Bronchial epithelial cell (primary cell): ENCODE data around the gene ELAPOR1. TPM values are rescaled to one million over a fixed set of nuclear protein-coding genes. Genes with fewer than 3 reads are reported as not detected.

Experiments used
- DNase-seq: peaks from one replicate; pipeline ENCODE4 v3.0.0-alpha.2; 2010; ENCODE audit warnings: low read depth
- FAIRE-seq: peaks from 2 replicates; lab custom pipeline; 2011; peaks lifted over from hg19 to GRCh38; lab: Jason Lieb, UNC
- H3K27me3 ChIP-seq: 2 replicates; pipeline ENCODE4 v1.5.1; 2011; ENCODE audit warnings: low read length; ENCODE audit not compliant: control insufficient read depth, insufficient read depth
- H3K36me3 ChIP-seq: 2 replicates; pipeline ENCODE4 v1.5.1; 2011; ENCODE audit warnings: low read length; ENCODE audit not compliant: control insufficient read depth, insufficient read depth
- H3K4me3 ChIP-seq: 2 replicates; pipeline ENCODE4 v1.5.1; 2011; ENCODE audit warnings: mild to moderate bottlenecking, low read depth, low read length, control low read depth
- total RNA-seq: library from RNA; depleted of rRNA; stranded (reverse); fragments of >200 nt; gene quantifications from 2 replicates; pipeline ENCODE4 v1.2.1, GENCODE V29; 2014
- TF ChIP-seq, protein P1 (sequence below): IDR thresholded peaks from 2 replicates; pipeline ENCODE4 v1.5.1; 2011; ENCODE audit warnings: mild to moderate bottlenecking, moderate library complexity, low read length, control low read depth, inconsistent platforms; ENCODE audit not compliant: insufficient read depth, severe bottlenecking

Gene ELAPOR1
- total RNA-seq, 1 donor from 2014 or later, result not detected

GRCh38 chr1:109134423-109134822 lies 20.5 kb downstream of the ELAPOR1 start:
- no peak overlapping the region for H3K4me3 ChIP-seq
- FAIRE-seq, result no peak
- DNase-seq, result no peak
- no peaks in the 10 kb centered on the region for H3K27me3 ChIP-seq
- no peaks in the 10 kb centered on the region for H3K36me3 ChIP-seq
- TF ChIP-seq, protein P1, sequence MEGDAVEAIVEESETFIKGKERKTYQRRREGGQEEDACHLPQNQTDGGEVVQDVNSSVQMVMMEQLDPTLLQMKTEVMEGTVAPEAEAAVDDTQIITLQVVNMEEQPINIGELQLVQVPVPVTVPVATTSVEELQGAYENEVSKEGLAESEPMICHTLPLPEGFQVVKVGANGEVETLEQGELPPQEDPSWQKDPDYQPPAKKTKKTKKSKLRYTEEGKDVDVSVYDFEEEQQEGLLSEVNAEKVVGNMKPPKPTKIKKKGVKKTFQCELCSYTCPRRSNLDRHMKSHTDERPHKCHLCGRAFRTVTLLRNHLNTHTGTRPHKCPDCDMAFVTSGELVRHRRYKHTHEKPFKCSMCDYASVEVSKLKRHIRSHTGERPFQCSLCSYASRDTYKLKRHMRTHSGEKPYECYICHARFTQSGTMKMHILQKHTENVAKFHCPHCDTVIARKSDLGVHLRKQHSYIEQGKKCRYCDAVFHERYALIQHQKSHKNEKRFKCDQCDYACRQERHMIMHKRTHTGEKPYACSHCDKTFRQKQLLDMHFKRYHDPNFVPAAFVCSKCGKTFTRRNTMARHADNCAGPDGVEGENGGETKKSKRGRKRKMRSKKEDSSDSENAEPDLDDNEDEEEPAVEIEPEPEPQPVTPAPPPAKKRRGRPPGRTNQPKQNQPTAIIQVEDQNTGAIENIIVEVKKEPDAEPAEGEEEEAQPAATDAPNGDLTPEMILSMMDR, result no peak

- FAIRE-seq, result no peak
- Histone ChIP-seq H3K36me3 (no peaks in the 10 kb centered on the region), H3K27me3 (no peaks in the 10 kb centered on the region), H3K4me3 (no peak overlapping the region)
- TF ChIP-seq, protein P1, result no peak
- DNase-seq, result no peak
Measured at GRCh38 chr1:109135940-109136339, 22.0 kb downstream of the ELAPOR1 start.

- FAIRE-seq (no peak), DNase-seq (no peak)
- TF ChIP-seq, protein P1, result no peak
- Histone ChIP-seq H3K36me3 (no peaks in the 10 kb centered on the region), H3K27me3 (no peaks in the 10 kb centered on the region), H3K4me3 (no peak overlapping the region)
Measured at GRCh38 chr1:109136766-109137165, 22.9 kb downstream of the ELAPOR1 start.

DNA sequence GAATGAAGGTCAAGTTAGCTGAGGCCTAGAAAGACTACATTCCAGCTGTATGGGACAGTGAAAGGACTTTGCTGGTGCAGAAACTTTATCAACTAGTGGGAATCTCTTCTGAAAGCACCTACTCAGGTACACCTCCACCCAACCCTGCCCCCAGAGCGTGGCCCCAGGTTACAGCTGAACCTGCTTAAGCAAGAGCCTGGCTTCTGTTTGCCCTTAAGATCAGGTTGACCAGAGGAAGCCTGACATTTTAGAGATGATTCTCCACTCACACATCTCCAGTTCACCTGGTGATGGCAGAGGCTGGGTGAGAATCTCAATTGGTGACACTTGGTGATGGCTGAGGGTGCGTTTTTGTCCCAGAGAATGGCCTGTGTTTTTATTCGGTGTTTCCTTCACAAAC lies 24.0 kb downstream of the ELAPOR1 start:
- DNase-seq, result no peak
- no peak for FAIRE-seq
- no peaks in the 10 kb centered on the region for H3K27me3 ChIP-seq
- H3K36me3 ChIP-seq, result no peaks in the 10 kb centered on the region
- TF ChIP-seq, protein P1, result no peak
- no peak overlapping the region for H3K4me3 ChIP-seq

DNA sequence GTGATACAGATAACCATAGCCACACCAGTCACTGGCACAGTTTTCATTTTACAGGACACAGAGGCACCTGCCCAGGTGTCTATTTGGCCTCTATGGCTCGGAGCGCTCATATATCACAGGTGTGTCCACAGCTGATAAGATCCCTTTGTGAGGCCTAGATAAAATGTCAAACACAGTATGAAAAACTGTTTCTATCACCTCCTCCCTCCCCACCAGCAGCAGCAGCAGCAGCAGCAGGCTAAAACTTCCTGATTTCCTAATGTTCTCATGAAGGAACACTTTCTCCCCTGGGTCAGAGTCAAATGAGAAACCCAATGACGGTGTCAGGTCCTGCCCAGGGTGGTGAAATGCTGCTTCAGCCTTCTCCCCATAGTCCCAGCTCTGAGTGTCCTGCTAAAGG lies 24.4 kb downstream of the ELAPOR1 start:
- Histone ChIP-seq H3K27me3 (no peaks in the 10 kb centered on the region), H3K36me3 (no peaks in the 10 kb centered on the region), H3K4me3 (no peak overlapping the region)
- FAIRE-seq, result no peak
- no peak for DNase-seq
- TF ChIP-seq, protein P1, result no peak

GRCh38 chr1:109140392-109140791 lies 26.5 kb downstream of the ELAPOR1 start:
- TF ChIP-seq, protein P1, result no peak
- Histone ChIP-seq H3K36me3 (no peaks in the 10 kb centered on the region), H3K4me3 (no peak overlapping the region), H3K27me3 (no peaks in the 10 kb centered on the region)
- DNase-seq (no peak), FAIRE-seq (no peak)
